ENCODE measurements around the gene USP17L5.
"Not testable (repeated sequence)": the region's sequence is repeated elsewhere in the genome, so short reads cannot be mapped to it uniquely, and the experiment has no call there.

Gene USP17L5, protein sequence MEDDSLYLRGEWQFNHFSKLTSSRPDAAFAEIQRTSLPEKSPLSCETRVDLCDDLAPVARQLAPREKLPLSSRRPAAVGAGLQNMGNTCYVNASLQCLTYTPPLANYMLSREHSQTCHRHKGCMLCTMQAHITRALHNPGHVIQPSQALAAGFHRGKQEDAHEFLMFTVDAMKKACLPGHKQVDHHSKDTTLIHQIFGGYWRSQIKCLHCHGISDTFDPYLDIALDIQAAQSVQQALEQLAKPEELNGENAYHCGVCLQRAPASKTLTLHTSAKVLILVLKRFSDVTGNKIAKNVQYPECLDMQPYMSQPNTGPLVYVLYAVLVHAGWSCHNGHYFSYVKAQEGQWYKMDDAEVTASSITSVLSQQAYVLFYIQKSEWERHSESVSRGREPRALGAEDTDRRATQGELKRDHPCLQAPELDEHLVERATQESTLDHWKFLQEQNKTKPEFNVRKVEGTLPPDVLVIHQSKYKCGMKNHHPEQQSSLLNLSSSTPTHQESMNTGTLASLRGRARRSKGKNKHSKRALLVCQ

DNA sequence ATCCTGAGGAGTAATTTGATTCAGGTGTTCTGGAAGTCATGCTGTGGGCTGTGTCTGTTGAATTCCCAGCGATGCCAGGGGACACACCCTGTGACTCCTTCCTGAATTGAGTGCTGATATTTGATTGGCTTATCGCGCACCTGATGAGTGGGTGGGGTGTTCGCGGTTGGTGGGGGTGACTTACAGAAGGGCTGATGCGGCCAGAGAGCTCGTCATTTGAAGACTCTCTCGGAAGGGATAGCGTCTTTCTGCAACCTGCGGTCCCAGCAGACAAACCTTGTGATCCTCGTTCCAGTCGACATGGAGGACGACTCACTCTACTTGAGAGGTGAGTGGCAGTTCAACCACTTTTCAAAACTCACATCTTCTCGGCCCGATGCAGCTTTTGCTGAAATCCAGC, at the start of gene USP17L5:
USP17L5 (plus strand) TSS at position 301 of the 400 bp plus-strand sequence; CDS start at position 301, 0 bp downstream.
- not testable (repeated sequence) for DNase-seq

- DNase-seq = not testable (repeated sequence)
Measured at GRCh38 chr4:9324191-9324590, 15.0 kb upstream of the USP17L5 start.

DNA sequence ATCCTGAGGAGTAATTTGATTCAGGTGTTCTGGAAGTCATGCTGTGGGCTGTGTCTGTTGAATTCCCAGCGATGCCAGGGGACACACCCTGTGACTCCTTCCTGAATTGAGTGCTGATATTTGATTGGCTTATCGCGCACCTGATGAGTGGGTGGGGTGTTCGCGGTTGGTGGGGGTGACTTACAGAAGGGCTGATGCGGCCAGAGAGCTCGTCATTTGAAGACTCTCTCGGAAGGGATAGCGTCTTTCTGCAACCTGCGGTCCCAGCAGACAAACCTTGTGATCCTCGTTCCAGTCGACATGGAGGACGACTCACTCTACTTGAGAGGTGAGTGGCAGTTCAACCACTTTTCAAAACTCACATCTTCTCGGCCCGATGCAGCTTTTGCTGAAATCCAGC, 14.3 kb upstream of the USP17L5 start, which contains the start of gene USP17L24:
USP17L24 (plus strand) TSS at position 301 of the 400 bp plus-strand sequence; CDS start at position 301, 0 bp downstream.
- DNase-seq = not testable (repeated sequence)

DNA sequence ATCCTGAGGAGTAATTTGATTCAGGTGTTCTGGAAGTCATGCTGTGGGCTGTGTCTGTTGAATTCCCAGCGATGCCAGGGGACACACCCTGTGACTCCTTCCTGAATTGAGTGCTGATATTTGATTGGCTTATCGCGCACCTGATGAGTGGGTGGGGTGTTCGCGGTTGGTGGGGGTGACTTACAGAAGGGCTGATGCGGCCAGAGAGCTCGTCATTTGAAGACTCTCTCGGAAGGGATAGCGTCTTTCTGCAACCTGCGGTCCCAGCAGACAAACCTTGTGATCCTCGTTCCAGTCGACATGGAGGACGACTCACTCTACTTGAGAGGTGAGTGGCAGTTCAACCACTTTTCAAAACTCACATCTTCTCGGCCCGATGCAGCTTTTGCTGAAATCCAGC, 9.6 kb upstream of the USP17L5 start, which contains the start of gene USP17L25:
USP17L25 (plus strand) TSS at position 301 of the 400 bp plus-strand sequence; CDS start at position 301, 0 bp downstream.
- DNase-seq = not testable (repeated sequence)

DNA sequence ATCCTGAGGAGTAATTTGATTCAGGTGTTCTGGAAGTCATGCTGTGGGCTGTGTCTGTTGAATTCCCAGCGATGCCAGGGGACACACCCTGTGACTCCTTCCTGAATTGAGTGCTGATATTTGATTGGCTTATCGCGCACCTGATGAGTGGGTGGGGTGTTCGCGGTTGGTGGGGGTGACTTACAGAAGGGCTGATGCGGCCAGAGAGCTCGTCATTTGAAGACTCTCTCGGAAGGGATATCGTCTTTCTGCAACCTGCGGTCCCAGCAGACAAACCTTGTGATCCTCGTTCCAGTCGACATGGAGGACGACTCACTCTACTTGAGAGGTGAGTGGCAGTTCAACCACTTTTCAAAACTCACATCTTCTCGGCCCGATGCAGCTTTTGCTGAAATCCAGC, 4.8 kb upstream of the USP17L5 start, which contains the start of gene USP17L26:
USP17L26 (plus strand) TSS at position 301 of the 400 bp plus-strand sequence; CDS start at position 301, 0 bp downstream.
- not testable (repeated sequence) for DNase-seq

- not testable (repeated sequence) for DNase-seq
Measured at GRCh38 chr4:9343848-9344247, 4.6 kb downstream of the USP17L5 start, which contains the start of gene USP17L27. TSS of gene USP17L27 (plus strand) at chr4:9344148. CDS start at chr4:9344148, 0 bp downstream.

- not testable (repeated sequence) for DNase-seq
Measured at GRCh38 chr4:9348593-9348992, 9.4 kb downstream of the USP17L5 start, which contains the start of gene USP17L28. TSS of gene USP17L28 (plus strand) at chr4:9348893. CDS start at chr4:9348893, 0 bp downstream.

GRCh38 chr4:9350866-9351265, 11.7 kb downstream of the USP17L5 start:
- peak; percentile 33 for DNase-seq

DNA sequence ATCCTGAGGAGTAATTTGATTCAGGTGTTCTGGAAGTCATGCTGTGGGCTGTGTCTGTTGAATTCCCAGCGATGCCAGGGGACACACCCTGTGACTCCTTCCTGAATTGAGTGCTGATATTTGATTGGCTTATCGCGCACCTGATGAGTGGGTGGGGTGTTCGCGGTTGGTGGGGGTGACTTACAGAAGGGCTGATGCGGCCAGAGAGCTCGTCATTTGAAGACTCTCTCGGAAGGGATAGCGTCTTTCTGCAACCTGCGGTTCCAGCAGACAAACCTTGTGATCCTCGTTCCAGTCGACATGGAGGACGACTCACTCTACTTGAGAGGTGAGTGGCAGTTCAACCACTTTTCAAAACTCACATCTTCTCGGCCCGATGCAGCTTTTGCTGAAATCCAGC, 14.1 kb downstream of the USP17L5 start, which contains the start of gene USP17L29:
USP17L29 (plus strand) TSS at position 301 of the 400 bp plus-strand sequence; CDS start at position 301, 0 bp downstream.
- DNase-seq = not testable (repeated sequence)

DNA sequence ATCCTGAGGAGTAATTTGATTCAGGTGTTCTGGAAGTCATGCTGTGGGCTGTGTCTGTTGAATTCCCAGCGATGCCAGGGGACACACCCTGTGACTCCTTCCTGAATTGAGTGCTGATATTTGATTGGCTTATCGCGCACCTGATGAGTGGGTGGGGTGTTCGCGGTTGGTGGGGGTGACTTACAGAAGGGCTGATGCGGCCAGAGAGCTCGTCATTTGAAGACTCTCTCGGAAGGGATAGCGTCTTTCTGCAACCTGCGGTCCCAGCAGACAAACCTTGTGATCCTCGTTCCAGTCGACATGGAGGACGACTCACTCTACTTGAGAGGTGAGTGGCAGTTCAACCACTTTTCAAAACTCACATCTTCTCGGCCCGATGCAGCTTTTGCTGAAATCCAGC, 23.6 kb downstream of the USP17L5 start, which contains the start of gene USP17L30:
USP17L30 (plus strand) TSS at position 301 of the 400 bp plus-strand sequence; CDS start at position 301, 0 bp downstream.
- DNase-seq = not testable (repeated sequence)

DNA sequence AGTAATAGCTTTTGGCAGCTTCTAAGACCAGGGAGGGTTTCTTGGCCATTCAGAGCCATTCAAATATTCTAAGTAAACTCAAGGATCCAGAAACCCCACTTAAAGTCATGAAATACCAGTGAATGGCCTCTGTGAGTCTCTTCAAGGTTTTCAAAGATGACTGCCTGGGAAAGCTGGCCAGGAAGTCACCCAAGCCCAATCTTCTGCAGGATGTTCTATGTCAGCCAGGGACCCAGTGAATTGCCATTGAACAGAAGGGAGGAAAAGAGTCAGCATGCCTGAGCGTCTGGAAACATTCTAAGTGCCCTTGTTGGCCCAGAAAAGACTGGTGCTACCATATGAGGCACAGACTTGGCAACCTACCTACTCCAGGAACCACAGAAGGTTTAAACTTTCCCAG, 40.7 kb downstream of the USP17L5 start:
- not testable (repeated sequence) for DNase-seq

DNA sequence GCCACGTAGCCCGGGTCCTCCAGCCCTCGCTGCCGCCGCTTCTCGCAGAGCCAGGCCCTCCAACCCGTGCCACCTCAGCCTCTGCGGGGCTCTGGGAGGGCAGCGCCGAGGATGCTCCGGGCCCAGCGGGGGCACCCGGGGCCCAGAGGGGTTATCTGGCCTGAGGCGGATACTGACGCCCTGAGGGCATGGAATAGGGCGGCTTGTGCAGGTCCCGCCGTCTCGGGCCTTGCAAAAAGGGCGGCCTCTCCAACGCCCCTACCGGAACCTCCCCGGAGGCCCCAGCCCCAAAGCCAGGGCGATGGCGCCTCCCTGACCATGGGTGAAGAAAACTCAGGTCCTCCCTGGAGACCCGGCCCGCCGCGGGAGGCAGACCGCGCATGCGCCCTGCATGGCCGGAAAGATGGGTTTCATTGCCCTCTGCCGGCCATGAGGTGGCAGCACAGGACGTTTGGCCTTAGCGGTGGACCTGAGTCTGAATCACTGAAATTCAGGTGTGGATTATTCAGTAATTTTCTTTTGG, 41.9 kb downstream of the USP17L5 start:
- DNase-seq = peak; percentile 53

DNA sequence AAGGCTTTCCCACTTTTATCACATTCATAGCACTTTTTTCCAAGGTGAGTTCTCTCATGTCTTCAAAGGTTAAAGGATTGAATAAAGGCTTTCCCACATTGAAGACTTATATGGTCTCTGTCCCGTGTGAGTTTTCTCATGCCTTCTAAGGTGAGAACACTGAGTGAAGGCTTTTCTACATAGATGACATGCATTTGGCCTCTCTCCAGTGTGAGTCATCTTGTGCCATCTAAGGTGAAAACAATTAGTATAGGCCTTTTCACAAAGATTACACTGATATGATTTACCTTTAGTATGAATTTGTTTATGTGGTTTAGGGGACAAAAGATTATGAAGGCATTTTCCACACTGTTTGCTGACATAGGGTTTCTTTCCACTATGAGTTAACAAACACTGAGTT, 44.9 kb downstream of the USP17L5 start:
- no peak for DNase-seq

- DNase-seq = not testable (repeated sequence)
Measured at GRCh38 chr4:9389001-9389400, 49.8 kb downstream of the USP17L5 start.
